Stimulated activated CD4-positive, alpha-beta T cell treated with anti-CD3 and anti-CD28 coated beads, Interleukin-12 subunit alpha, Interleukin-12 subunit beta, amount 100 ng/mL, for 48 hours (primary cell): ENCODE measurements around the gene DEPP1.

ENCODE experiments used
- DNase-seq, 3 donors: peaks; one replicate each; pipeline ENCODE4 v3.0.0-alpha.2; 2020; ENCODE audit warnings: low read depth in 2 of 3, low spot score in 1 of 3

DEPP1 gene

GRCh38 chr10:44955413-44956070 lies 23.1 kb downstream of the DEPP1 start:
- DNase-seq, result no peak

- DNase-seq, result no peak
Measured at GRCh38 chr10:44954962-44955361, 23.6 kb downstream of the DEPP1 start.

GRCh38 chr10:44954042-44954441 lies 24.6 kb downstream of the DEPP1 start:
- DNase-seq, result no peak

GRCh38 chr10:44952779-44953231 lies 25.8 kb downstream of the DEPP1 start:
- no peak for DNase-seq

GRCh38 chr10:44951576-44952226 lies 26.9 kb downstream of the DEPP1 start:
- DNase-seq, result no peak

GRCh38 chr10:44950326-44951225 lies 28.0 kb downstream of the DEPP1 start:
- no peak for DNase-seq

GRCh38 chr10:44949915-44950314 lies 28.7 kb downstream of the DEPP1 start:
- DNase-seq, result no peak

- DNase-seq, result no peak
Measured at GRCh38 chr10:44949127-44949802, 29.3 kb downstream of the DEPP1 start.

- DNase-seq, result no peak
Measured at GRCh38 chr10:44948642-44949041, 30.0 kb downstream of the DEPP1 start.

GRCh38 chr10:44947371-44948152 lies 31.0 kb downstream of the DEPP1 start:
- no peak for DNase-seq

GRCh38 chr10:44946205-44946604 lies 32.4 kb downstream of the DEPP1 start:
- no peak for DNase-seq

GRCh38 chr10:44944354-44944753 lies 34.3 kb downstream of the DEPP1 start:
- DNase-seq, result no peak

GRCh38 chr10:44939691-44940401 lies 38.8 kb downstream of the DEPP1 start:
- no peak for DNase-seq

GRCh38 chr10:44938956-44939355 lies 39.7 kb downstream of the DEPP1 start:
- no peak for DNase-seq

- DNase-seq, result no peak
Measured at GRCh38 chr10:44937196-44938005, 41.2 kb downstream of the DEPP1 start.

- DNase-seq, result no peak
Measured at GRCh38 chr10:44936314-44936975, 42.2 kb downstream of the DEPP1 start.

GRCh38 chr10:44935966-44936295 lies 42.7 kb downstream of the DEPP1 start:
- no peak for DNase-seq

GRCh38 chr10:44935201-44935965 lies 43.2 kb downstream of the DEPP1 start:
- no peak for DNase-seq
